Measurements from ENCODE around the gene SLC15A4. TPM values are rescaled to one million over a fixed set of nuclear protein-coding genes. Genes with fewer than 3 reads are reported as not detected.

Gene SLC15A4
- total and polyA plus RNA-seq, 8 donors = 6.8 to 14.7 (median 10.6) TPM

GRCh38 chr12:128827724-128828123 is 4.0 kb upstream of the SLC15A4 start:
- FAIRE-seq = no peak

GRCh38 chr12:128825835-128826234 is 2.1 kb upstream of the SLC15A4 start:
- 48 to 52% methylated on average over 4 of the region's 4 CpGs for WGBS, 2 donors
- FAIRE-seq (no peak), ATAC-seq (no peak), DNase-seq (no peak)
- Histone ChIP-seq H3K36me3 (no peaks in the 10 kb centered on the region), H3K27me3 (no peaks in the 10 kb centered on the region), H3K9me3 (no peaks in the 10 kb centered on the region), H3K4me1 (peaks cover 0 to 16% (median 7%) of the 10 kb centered on the region in 3 donors), H3K4me3 (no peak overlapping the region), H3K27ac (no peak overlapping the region)
- no peak for TF ChIP-seq CTCF (IDR thresholded peaks at IDR 0.05)
- intact Hi-C loops (cut with DNase I) = no loop called here

More at GRCh38 chr12:128827724-128828123, 4.0 kb upstream of the SLC15A4 start:
- H3K27ac ChIP-seq = no peak overlapping the region
- no peak for DNase-seq
- H3K4me3 ChIP-seq = no peak overlapping the region
- TF ChIP-seq CTCF (IDR thresholded peaks at IDR 0.05) = no peak
- no peaks in the 10 kb centered on the region for H3K9me3 ChIP-seq
- no peak for ATAC-seq
- intact Hi-C loops (cut with DNase I) = no loop called here
- peaks cover 0 to 2% (median under 1%) of the 10 kb centered on the region in 3 donors for H3K4me1 ChIP-seq
- 93 to 98% methylated on average over 2 of the region's 2 CpGs for WGBS, 2 donors
- H3K27me3 ChIP-seq = no peaks in the 10 kb centered on the region
- no peaks in the 10 kb centered on the region for H3K36me3 ChIP-seq

- H3K9me3 ChIP-seq = no peaks in the 10 kb centered on the region
- H3K36me3 ChIP-seq = no peaks in the 10 kb centered on the region
- peak overlapping the region; percentile 64 to 98 (median 76) for H3K4me3 ChIP-seq
- intact Hi-C loops (cut with DNase I) = no loop called here
- FAIRE-seq (no peak), ATAC-seq (peak; percentile 13 to 60 (median 27)), DNase-seq (peak in 5 of 6 donors; percentile 18 to 79 (median 62))
- peaks cover 0 to 19% (median 7%) of the 10 kb centered on the region in 3 donors for H3K4me1 ChIP-seq
- TF ChIP-seq CTCF (IDR thresholded peaks at IDR 0.05) = no peak
- H3K27ac ChIP-seq = peak overlapping the region; percentile 63 to 74 (median 70)
- no peaks in the 10 kb centered on the region for H3K27me3 ChIP-seq
- 0% methylated on average over 52 to 88 of the region's 88 CpGs for WGBS, 2 donors
Observed at GRCh38 chr12:128823216-128823915, 392 bp downstream of the SLC15A4 start.

- FAIRE-seq = no peak
Observed at GRCh38 chr12:128820723-128821432, 2.9 kb downstream of the SLC15A4 start.

More at GRCh38 chr12:128820723-128821432, 2.9 kb downstream of the SLC15A4 start:
- DNase-seq (peak in 1 of 6 donors; percentile 43), ATAC-seq (peak in 1 of 4 donors; percentile 11)
- no peak overlapping the region for H3K4me3 ChIP-seq
- no peaks in the 10 kb centered on the region for H3K9me3 ChIP-seq
- H3K27ac ChIP-seq = peak overlapping the region in 1 of 4 donors; percentile 24
- H3K27me3 ChIP-seq = no peaks in the 10 kb centered on the region
- 81 to 87% methylated on average over 7 of the region's 7 CpGs for WGBS, 2 donors
- H3K36me3 ChIP-seq = no peaks in the 10 kb centered on the region
- TF ChIP-seq CTCF (IDR thresholded peaks at IDR 0.05) = no peak
- intact Hi-C loops (cut with DNase I) = no loop called here
- peaks cover 10 to 36% (median 11%) of the 10 kb centered on the region in 3 donors for H3K4me1 ChIP-seq

Measured in pancreas (tissue), 10 donors.